A549 (cell line): ENCODE measurements around the gene PTGFRN.

ENCODE experiments used
- JUN ChIP-seq, 2 experiments: fragments of >200 bp; sonication (Bioruptor Twin); formaldehyde crosslinking; IDR thresholded peaks; 2 replicates in 1 of 2; 3 replicates in 1 of 2; pipeline ENCODE4 v1.6.1; 2016 to 2017
- KDM1A ChIP-seq: fragments of 200-600 bp; sonication (generic); IDR thresholded peaks from 2 replicates; pipeline ENCODE4 v1.6.1; 2016; ENCODE audit warnings: low read depth, mild to moderate bottlenecking
- POLR2A ChIP-seq: IDR thresholded peaks from 2 replicates; pipeline ENCODE4 v1.6.1; 2012; ENCODE audit warnings: mild to moderate bottlenecking, low read length
- RAD21 ChIP-seq, 2 experiments: fragments of >200 bp in 1 of 2; sonication (Bioruptor Twin) in 1 of 2; formaldehyde crosslinking in 1 of 2; IDR thresholded peaks in 1 of 2; conservative IDR thresholded peaks in 1 of 2; 2 replicates in 1 of 2; 3 replicates in 1 of 2; pipeline ENCODE4 v1.6.1; 2012 to 2018; ENCODE audit warnings: inconsistent platforms in 1 of 2
- RARB ChIP-seq: fragments of 250-450 bp; sonication (Bioruptor Pico); IDR thresholded peaks from 2 replicates; pipeline ENCODE4 v1.8.0; 2021; ENCODE audit warnings: mild to moderate bottlenecking, moderate library complexity
- RFX5 ChIP-seq: fragments of 450-650 bp; IDR thresholded peaks from 2 replicates; pipeline ENCODE4 v1.7.1; 2014; ENCODE audit warnings: antibody characterized with exemption, mild to moderate bottlenecking, moderate library complexity
- TF ChIP-seq, protein P1 (sequence below): fragments of >200 bp; sonication (Bioruptor Twin); formaldehyde crosslinking; IDR thresholded peaks from 3 replicates; pipeline ENCODE4 v1.6.1; 2016
- TF ChIP-seq, protein P2 (sequence below): fragments of >200 bp; sonication (Bioruptor Twin); formaldehyde crosslinking; IDR thresholded peaks from 3 replicates; pipeline ENCODE4 v1.5.1; 2016
- TF ChIP-seq, protein P3 (sequence below): fragments of 450-650 bp; IDR thresholded peaks from 2 replicates; pipeline ENCODE4 v1.6.1; 2014; ENCODE audit warnings: antibody characterized with exemption

DNA sequence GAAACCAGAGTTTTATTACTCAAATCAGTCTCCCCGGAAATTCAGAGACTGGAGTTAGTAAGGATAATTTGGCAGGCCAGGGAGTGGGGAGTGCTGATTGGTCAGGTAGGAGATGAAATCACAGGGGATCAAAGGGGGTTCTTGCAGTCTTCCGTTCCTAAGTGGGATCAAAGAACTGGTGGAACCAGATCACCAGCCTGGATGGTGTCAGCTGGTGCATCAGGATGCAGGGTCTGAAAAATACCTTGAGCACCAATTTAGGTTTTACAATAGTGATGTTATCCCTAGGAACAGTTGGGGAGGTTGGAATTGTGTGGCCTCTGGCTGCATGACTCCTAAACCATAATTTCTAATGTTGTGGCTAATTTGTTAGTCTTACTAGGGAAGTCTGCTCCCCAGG, 90.4 kb downstream of the PTGFRN start:
- TF ChIP-seq, protein P1, sequence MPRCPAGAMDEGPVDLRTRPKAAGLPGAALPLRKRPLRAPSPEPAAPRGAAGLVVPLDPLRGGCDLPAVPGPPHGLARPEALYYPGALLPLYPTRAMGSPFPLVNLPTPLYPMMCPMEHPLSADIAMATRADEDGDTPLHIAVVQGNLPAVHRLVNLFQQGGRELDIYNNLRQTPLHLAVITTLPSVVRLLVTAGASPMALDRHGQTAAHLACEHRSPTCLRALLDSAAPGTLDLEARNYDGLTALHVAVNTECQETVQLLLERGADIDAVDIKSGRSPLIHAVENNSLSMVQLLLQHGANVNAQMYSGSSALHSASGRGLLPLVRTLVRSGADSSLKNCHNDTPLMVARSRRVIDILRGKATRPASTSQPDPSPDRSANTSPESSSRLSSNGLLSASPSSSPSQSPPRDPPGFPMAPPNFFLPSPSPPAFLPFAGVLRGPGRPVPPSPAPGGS: no peak
- TF ChIP-seq POLR2A: no peak
- TF ChIP-seq, protein P2, sequence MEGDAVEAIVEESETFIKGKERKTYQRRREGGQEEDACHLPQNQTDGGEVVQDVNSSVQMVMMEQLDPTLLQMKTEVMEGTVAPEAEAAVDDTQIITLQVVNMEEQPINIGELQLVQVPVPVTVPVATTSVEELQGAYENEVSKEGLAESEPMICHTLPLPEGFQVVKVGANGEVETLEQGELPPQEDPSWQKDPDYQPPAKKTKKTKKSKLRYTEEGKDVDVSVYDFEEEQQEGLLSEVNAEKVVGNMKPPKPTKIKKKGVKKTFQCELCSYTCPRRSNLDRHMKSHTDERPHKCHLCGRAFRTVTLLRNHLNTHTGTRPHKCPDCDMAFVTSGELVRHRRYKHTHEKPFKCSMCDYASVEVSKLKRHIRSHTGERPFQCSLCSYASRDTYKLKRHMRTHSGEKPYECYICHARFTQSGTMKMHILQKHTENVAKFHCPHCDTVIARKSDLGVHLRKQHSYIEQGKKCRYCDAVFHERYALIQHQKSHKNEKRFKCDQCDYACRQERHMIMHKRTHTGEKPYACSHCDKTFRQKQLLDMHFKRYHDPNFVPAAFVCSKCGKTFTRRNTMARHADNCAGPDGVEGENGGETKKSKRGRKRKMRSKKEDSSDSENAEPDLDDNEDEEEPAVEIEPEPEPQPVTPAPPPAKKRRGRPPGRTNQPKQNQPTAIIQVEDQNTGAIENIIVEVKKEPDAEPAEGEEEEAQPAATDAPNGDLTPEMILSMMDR: no peak
- TF ChIP-seq JUN (IDR thresholded peaks at IDR 0.05): no peak
- TF ChIP-seq, protein P3, sequence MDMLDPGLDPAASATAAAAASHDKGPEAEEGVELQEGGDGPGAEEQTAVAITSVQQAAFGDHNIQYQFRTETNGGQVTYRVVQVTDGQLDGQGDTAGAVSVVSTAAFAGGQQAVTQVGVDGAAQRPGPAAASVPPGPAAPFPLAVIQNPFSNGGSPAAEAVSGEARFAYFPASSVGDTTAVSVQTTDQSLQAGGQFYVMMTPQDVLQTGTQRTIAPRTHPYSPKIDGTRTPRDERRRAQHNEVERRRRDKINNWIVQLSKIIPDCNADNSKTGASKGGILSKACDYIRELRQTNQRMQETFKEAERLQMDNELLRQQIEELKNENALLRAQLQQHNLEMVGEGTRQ: no peak
- no peak for TF ChIP-seq RFX5
- no peak for TF ChIP-seq RARB (CRISPR knock-in tag)
- no peak for TF ChIP-seq RAD21 (conservative IDR thresholded peaks at IDR 0.05 in 1 of 2, IDR thresholded peaks at IDR 0.05 in 1 of 2)
- no peak for TF ChIP-seq KDM1A
